Ectodermal cell (in vitro differentiated cells): ENCODE measurements around the gene RIC1.

Experiments used
- H3K27ac ChIP-seq: 2 replicates; pipeline ENCODE4 v1.7.0; 2013; ENCODE audit warnings: mild to moderate bottlenecking, low read depth, low read length; ENCODE audit not compliant: insufficient read depth, poor library complexity, severe bottlenecking
- H3K27me3 ChIP-seq: 2 replicates; pipeline ENCODE4 v1.7.0; 2013; ENCODE audit warnings: mild to moderate bottlenecking, low read length; ENCODE audit not compliant: insufficient read depth, control insufficient read depth, poor library complexity, severe bottlenecking
- H3K36me3 ChIP-seq: one replicate; pipeline ENCODE4 v1.7.0; 2013; ENCODE audit warnings: low read length; ENCODE audit not compliant: control insufficient read depth, insufficient read depth
- H3K4me1 ChIP-seq: one replicate; pipeline ENCODE4 v1.7.0; 2013; ENCODE audit warnings: low read length; ENCODE audit not compliant: control insufficient read depth, insufficient read depth
- H3K4me3 ChIP-seq: 2 replicates; pipeline ENCODE4 v1.7.0; 2013; ENCODE audit warnings: low read depth, low read length, control low read depth; ENCODE audit not compliant: insufficient read depth
- H3K9me3 ChIP-seq: 2 replicates; pipeline ENCODE4 v1.7.0; 2013; ENCODE audit warnings: mild to moderate bottlenecking, low read length, moderate library complexity; ENCODE audit not compliant: control insufficient read depth
- WGBS, 2 experiments: methylation state at CpG; one replicate each; pipeline ENCODE4 v1.1.7; 2013; ENCODE audit warnings: missing lambda C conversion rate in 2 of 2; 5-methylcytosine and 5-hydroxymethylcytosine counted together

RIC1 gene

GRCh38 chr9:5819174-5819573, 190.3 kb downstream of the RIC1 start:
- no peaks in the 10 kb centered on the region for H3K4me1 ChIP-seq
- H3K4me3 ChIP-seq = no peak overlapping the region
- H3K9me3 ChIP-seq = no peaks in the 10 kb centered on the region
- no peak overlapping the region for H3K27ac ChIP-seq
- WGBS, 2 experiments = 95 to 96% methylated on average over 6 of the region's 6 CpGs
- H3K27me3 ChIP-seq = no peaks in the 10 kb centered on the region
- H3K36me3 ChIP-seq = no peaks in the 10 kb centered on the region

GRCh38 chr9:5820425-5820824, 191.5 kb downstream of the RIC1 start:
- H3K27ac ChIP-seq = no peak overlapping the region
- H3K36me3 ChIP-seq = no peaks in the 10 kb centered on the region
- no peaks in the 10 kb centered on the region for H3K4me1 ChIP-seq
- WGBS, 2 experiments = 86 to 100% methylated on average over 1 of the region's 1 CpG
- no peaks in the 10 kb centered on the region for H3K9me3 ChIP-seq
- H3K4me3 ChIP-seq = no peak overlapping the region
- H3K27me3 ChIP-seq = no peaks in the 10 kb centered on the region

DNA sequence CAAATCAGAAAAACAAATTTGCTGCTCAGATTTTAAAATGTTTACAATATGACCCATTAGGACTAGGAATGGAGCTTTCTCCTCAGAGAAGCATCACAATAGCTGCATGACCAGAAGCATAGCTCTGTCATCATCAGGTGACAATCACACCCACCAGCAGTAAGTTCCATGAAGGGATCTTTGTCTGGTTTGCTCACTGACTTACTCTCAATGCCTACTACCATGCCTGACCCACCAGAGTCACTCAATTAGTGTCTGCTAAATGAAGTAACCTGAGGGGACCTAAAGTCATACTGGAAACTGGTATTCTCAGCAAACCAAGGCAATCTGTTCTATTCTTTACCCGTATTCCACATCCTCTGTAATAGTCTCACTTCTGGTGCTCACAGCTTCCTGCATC, 196.3 kb downstream of the RIC1 start:
- Histone ChIP-seq H3K36me3 (no peaks in the 10 kb centered on the region), H3K9me3 (no peaks in the 10 kb centered on the region), H3K27ac (no peak overlapping the region), H3K4me3 (no peak overlapping the region), H3K4me1 (no peaks in the 10 kb centered on the region), H3K27me3 (no peaks in the 10 kb centered on the region)
- 90 to 96% methylated on average over 1 of the region's 1 CpG for WGBS, 2 experiments
